A673 (cell line): Measurements from ENCODE around the gene SLC25A47.

Experiments
- CTCF ChIP-seq: fragments of 300-800, 200-600 bp; sonication (generic); conservative IDR thresholded peaks from 2 replicates; pipeline ENCODE4 v1.5.1; 2017; ENCODE audit warnings: low read depth, mild to moderate bottlenecking, antibody characterized with exemption, low read length, moderate library complexity, mixed read lengths
- EZH2 ChIP-seq: fragments of 200-600 bp; sonication (generic); IDR thresholded peaks from 2 replicates; pipeline ENCODE4 v1.6.1; 2017; ENCODE audit warnings: borderline replicate concordance, low read depth, mild to moderate bottlenecking, mixed read lengths, antibody characterized with exemption, low read length; ENCODE audit not compliant: poor library complexity, severe bottlenecking

- TF ChIP-seq CTCF = no peak
- TF ChIP-seq EZH2 = no peak
These were observed 7.3 kb downstream of the SLC25A47 start for GRCh38 chr14:100330388-100330931.
